Left lobe of liver (tissue), 2 donors: ENCODE measurements around the gene TSNAX. TPM values are rescaled to one million over a fixed set of nuclear protein-coding genes. Genes with fewer than 3 reads are reported as not detected.
A peak's percentile ranks its signal among the peaks of the same experiment; 100 is the strongest.

Experiments used
- ATAC-seq: fragments of 200-7000 bp; cut with Tn5 transposase; one replicate; pipeline ENCODE4 v1.9.1; 2020; ENCODE audit warnings: mild to moderate bottlenecking, moderate library complexity
- DNase-seq: peaks from one replicate; pipeline ENCODE4 v3.0.0-alpha.2; 2020; ENCODE audit warnings: low spot score
- total RNA-seq: library from RNA; stranded (reverse); gene quantifications from one replicate; pipeline ENCODE4 v1.2.1, GENCODE V29; 2021
- donor health status: DM: no; HTN: no; CAD: no; lungs with moderate emphysema.
- donor health status: DM: no; HTN: yes; CAD: no.

The TSNAX gene
- total RNA-seq, 1 donor from 2014 or later = 13.3 TPM

DNA sequence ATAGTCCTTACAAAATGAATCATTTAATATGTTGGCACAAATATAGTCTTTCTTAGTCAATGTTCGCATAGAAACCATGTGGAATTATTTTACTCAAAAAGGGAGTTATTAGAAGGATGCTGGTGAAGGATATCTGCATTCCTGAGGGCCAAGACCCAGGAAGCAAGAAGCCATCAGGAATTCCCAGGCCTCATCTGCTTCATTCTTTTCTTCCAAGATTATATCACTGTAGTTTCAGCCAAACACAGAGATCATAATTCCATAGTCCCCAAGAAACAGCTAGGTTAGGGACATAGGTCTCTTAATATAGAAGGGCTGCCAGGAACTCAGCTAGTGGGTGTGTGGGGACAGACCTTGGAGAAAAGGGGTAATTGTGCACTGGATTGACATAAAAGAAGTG lies 69.5 kb downstream of the TSNAX start:
- DNase-seq (no peak), ATAC-seq (no peak)

DNA sequence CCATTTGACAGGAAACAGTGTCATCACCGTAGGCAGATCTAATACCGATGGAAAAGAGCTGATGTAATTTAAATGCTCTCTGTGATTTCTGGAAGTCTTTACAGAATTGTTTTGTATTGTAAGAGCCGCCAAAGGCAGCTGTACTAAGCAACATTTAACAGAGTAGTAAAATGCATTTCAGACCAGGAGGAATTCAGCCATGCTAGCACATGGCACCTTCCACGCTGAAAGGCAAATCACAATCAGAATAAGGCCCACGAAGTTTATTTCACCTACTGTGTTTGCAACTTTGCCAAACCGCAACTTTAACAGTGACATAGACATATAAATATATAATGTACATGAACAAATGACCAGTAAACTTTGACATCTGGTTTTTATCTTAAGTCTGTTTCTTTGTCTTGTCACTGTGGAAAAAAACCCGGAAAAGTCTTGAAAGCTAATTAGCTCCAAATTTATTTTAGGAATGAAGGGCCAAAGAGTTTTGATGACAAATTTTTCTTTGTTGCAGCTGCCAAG lies 72.0 kb downstream of the TSNAX start:
- ATAC-seq (no peak), DNase-seq (no peak)

DNA sequence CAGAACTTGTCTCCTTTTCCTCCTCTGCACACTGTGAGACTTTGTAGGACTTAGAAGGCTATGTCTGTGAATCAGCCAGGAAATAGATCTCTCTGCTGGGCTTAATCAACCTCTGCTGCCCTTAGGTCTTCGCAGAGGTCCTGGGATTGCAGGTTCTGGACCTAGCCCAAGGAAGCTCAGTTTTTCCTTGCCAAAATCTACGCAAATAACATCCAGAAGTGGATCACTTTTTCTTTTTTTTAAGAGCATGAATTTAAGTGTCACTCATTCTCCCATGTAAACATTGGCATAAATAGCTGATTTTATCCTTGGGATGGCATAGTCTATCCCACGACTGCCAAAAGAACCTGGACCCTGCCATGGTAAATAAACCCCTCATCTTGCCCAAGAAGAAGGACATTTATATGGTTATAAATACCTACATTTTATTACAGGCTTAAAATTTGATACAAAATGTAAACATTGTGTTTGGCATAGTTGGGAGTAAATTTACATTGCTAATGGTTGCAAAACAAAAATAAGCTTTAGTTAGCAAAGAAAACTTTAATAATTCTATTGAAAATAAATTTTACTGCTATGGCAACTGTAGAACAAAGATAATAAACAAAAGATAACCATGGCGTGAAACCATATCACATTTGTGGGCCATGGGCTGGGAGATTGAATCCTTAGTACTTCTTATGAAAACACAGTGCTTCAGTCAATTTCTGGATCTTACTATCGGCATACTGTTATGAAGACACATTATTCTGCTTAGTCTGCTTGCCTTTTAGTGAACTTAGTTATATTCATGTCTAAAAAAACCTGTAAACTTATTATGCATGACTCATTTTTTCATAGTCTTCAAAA lies 73.6 kb downstream of the TSNAX start:
- DNase-seq = no peak
- peak; percentile 14 for ATAC-seq

DNA sequence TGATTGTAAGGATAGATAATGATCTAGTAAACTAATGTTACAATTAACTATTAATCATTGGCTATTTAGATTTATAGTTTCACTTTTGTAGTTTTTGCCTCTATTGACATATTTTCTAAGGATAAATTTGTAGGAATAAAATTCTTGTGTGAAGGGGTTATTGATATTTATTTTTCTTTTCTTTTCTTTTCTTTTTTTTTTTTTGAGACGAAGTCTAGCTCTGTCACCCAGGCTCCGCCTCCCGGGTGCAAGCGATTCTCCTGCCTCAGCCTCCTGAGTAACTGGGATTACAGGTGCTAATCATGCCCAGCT lies 74.2 kb downstream of the TSNAX start:
- ATAC-seq (no peak), DNase-seq (no peak)

DNA sequence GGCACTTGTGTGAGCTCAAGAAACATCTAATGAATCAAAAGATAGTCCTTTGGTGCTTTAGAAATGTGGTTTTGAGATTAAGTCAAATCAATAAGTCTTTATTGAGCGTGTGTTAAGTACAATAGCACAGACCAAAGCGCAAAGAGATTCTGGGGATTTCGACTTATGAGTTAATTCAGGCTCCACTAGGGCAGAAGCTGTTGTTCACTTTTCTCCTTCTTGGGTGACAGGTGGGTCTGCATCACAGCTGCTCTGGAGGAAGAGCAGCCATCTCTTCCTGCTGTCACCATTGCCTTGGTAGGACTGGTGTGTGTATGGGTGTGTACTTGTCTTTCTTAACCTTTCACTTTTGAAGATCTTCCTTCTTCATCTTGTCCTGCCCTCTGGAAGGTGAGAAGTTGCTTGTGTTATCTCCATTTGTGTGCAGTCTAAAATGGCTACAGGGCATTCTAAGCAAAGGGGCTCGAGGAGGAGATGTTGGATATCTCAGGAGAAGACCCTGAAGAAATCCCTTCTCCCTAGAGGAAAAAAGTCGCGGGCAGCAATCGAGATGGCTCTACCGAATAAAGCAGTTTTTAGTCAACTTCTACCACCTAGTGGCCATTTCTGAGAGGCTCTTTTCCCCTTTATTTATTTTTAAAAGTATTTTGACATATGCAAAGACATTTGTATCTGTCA lies 75.3 kb downstream of the TSNAX start:
- ATAC-seq = peak; percentile 95
- no peak for DNase-seq

DNA sequence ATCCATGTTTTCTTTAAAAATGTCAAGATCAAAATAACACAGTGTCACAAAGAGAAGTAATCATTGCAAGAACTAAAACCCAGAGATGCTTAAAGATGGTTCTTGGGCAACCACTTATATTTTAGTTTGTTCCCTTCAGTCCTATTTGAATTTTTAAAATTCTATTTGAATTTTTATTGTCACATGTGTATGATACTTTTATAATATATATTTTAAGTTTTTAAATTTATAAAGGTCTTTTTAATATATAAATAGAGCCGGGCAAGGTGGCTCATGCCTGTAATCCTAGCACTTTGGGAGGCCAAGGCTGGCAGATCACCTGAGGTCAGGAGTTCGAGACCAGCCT lies 75.8 kb downstream of the TSNAX start:
- ATAC-seq (no peak), DNase-seq (no peak)

DNA sequence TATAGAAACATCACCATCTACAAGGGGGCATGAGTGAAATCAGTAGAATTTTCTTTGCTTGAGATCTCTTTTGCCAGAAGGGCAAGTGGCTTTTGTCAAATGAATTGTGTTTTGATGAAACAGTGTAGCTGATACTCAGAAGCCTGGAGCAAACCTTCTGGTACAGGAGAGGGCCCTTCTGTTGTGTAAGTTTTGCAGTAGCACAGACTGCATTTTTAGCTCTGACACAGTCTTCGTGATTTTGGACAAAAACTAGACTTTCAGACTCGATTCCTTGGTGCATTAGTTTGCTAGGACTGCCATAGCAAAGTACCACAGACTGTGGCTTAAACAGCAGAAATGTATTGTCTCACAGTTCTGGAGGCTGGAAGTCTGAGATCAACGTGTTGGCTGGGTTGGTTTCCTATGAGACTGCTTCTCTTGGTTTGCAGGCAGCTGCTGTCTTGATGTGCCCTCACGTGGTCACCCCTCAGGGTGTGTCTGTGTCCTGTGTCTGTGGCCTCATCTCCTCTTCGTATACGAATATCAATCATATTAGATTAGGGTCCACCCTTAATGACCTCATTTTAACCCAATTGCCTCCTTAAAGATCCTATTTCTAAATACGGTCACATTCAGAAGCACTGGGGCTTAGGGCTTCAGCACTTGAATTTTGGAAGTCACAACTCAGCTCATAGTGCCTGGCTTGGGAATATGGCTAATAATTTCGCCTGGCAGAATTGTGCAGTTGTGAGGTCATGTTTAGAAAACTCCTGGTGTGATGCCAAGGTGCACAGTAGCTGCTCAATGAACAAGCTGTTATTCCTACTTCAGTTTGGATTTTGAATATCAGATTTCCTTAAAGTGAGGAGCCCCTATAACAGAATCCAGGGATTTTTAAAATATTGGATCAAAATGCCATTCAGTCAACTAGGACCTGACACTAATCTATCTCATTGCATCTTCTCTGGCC lies 77.0 kb downstream of the TSNAX start:
- DNase-seq (no peak), ATAC-seq (no peak)

DNA sequence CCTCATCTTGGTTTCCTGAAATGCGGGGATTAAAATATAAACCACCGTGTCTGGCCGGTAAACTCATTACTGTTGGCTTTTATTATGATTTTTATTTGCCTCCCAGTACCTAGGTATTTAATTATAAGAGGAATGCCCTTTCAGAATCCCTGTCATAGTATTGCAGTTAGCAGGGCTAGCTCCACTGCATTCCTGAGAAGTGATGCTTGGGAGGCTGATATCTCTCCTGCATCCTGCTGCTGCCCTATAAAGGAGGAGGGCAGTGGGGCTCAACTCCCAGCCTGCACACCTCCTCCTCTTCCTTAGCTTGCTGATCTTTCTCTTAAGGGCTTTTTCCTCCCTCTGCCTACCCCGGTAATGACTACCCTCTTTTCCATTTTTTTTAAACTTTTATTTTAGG lies 78.2 kb downstream of the TSNAX start:
- DNase-seq = no peak
- no peak for ATAC-seq

DNA sequence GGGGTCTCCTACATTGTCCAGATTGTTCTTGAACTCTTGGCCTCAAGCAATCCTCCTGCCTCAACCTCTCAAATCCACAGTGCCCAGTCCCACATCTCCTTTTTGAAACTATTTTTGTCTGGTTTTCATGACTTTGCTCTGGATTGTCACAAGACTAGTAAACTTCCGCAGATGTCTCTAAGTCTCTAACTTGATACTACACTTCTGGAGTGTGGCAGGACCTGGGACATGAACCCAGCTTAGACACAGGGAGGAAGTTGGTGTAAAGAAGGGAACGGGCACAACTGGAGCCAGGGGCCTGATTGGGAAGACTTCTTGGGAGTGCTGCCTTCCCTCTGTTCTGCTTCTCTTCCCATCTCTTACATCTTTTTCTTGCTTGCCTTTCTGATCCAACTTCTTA lies 81.9 kb downstream of the TSNAX start:
- DNase-seq (no peak), ATAC-seq (no peak)

DNA sequence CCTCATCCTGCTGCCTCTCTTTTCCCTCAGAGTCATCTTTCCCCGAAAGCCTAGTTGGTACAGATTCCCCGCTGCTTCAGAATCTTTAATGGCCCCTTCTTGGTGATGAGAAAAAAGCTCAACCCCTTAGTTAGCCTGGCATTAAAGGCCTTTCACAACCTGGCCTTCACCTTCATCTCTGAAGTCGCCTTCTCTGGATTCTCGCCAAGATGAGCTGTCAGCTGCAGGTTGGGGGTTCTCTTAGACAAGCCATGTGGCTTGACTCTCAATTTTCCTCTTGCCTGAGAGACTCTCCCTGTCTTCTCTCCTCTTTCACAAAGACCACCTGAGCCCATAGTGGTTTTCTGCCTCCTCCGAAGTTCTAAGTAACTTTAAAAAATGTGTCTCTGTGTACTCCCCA lies 82.6 kb downstream of the TSNAX start:
- DNase-seq (no peak), ATAC-seq (no peak)

DNA sequence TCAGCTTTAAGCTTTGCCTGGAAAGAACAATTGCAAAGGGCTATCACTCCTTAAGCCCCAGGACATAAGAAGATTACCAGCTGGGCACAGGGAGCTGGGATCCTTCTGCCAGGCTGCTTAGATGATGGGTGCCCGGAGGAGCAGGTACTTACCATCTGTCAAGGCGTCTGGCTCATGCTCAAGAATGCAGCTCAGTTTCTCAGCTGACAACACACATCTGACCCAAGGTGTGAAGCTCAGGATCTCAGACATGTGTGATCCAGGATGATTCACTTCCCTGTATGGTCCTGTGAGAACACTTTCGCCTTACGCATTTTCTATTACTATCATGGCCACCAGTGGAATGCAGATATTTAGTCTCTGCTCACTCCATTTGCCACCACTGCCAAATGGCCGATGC lies 83.4 kb downstream of the TSNAX start:
- DNase-seq = no peak
- no peak for ATAC-seq

DNA sequence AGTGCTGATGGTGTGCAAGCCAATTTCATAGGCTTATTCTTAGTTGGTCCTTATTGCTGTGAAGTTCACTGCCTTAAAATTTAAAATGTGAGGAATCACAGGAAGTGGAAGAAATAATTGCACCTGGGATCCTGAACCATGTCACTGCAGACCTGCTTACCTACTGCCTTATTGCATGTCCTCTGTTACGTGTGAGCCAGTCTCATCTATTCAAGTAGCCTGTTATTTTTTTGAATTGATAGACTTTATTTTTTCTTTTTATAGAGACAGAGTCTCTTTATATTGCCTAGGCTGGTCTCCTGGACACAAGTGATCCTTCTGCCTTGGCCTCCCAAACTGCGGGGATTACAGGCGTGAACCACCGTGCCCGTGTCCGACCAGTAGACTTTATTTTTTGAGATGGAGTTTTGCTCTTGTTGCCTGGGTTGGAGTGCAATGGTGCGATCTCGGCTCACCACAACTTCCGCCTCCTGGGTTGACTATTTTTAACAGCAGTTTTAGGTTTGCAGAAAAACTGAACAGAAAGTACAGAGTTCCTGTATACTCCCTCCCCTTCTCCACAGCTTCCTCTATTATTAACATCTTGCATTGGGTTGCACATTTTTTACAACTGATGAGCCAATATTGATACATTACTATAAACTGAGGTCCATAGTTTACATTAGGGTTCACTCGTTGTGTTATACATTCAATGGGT lies 84.1 kb downstream of the TSNAX start:
- DNase-seq (no peak), ATAC-seq (peak; percentile 39)

DNA sequence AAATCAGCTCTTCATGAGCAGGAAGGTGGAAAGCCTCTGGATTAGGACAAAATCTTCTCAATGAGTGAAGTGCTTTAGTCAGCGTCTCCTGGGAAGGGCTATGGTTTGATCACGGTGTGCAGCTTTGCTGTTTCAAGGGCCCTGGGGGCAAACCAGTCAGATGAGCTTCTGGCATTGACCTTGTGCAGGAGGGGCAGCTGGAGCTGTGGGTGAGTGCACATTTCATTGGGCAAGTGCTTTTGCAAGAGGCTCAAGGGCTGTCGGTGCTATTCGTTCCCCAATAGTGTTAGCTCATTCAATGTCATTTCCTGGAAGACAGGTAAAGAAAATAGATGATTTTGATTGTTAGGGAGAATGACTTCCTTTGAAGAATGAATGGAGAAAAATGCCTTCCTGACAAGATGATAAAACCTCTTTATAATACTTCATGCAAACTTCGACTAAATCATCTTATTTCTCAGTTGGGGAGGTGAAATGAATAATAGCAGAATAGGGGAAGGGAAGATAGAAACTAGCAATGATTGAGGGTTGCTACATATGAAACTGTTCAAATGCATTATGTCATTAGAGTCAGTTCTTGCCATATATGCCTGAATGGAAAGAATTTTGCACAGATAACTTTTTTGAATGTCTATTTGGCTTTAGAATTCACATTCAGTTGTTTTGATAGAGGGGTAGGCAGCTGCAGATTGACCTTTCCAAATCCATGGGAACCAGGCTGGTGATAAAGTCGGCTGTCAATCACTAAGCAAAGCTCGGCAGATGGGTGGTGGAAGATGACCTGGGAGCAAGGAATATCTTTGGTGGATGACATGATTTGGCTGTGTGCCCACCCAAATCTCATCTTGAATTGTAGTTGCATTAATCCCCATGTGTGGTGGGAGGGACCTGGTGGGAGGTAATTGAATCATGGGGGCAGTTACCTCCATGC lies 85.2 kb downstream of the TSNAX start:
- no peak for ATAC-seq

More for the DNA sequence above, 85.2 kb downstream of the TSNAX start:
- no peak for DNase-seq

Other genes starting within 250 kb of the TSNAX start
- 7.1 TPM for gene EXOC8, start 190.8 kb upstream of the TSNAX start, total RNA-seq
- gene SPRTN, start 190.4 kb upstream of the TSNAX start, total RNA-seq = 7.0 TPM
- gene EGLN1, start 106.4 kb upstream of the TSNAX start, total RNA-seq = 23.6 TPM
- gene DISC1, start 98.1 kb downstream of the TSNAX start, total RNA-seq = 1.8 TPM